GM12878 (cell line): ENCODE measurements around the gene PLA2G4C. TPM values are rescaled to one million over a fixed set of nuclear protein-coding genes. Genes with fewer than 3 reads are reported as not detected.

Experiments
- ATAC-seq: fragments of 200-7000 bp; cut with Tn5 transposase; 3 replicates; pipeline ENCODE4 v1.9.1; 2020; ENCODE audit warnings: mild to moderate bottlenecking, moderate library complexity
- BruUV-seq: library from RNA; stranded (reverse); fragments of 400-500 nt; replicated peaks from 2 replicates; lab custom pipeline; 2021; lab: Mats Ljungman, UMichigan
- CTCF ChIA-PET: fragments of 300-600 bp; sonication (Branson Sonifier 250); formaldehyde crosslinking; extraction: SDS; loops from one replicate; lab custom pipeline; 2021; ENCODE audit warnings: inconsistent platforms; lab: Yijun Ruan, JAX
- POLR2A ChIA-PET: fragments of 350-600 bp; formaldehyde crosslinking; extraction: SDS; loops from one replicate; lab custom pipeline; 2021; ENCODE audit warnings: inconsistent platforms; lab: Charles Lee
- RAD21 ChIA-PET: fragments of 300-600 bp; sonication (Branson Sonifier 250); formaldehyde crosslinking; loops from one replicate; lab custom pipeline; 2023; ENCODE audit warnings: antibody characterized with exemption; ENCODE audit not compliant: unreplicated experiment; lab: Charles Lee
- SMC1A ChIA-PET: fragments of 300-600 bp; sonication (Branson Sonifier 250); formaldehyde crosslinking; loops from one replicate; lab custom pipeline; 2023; ENCODE audit not compliant: unreplicated experiment, uncharacterized antibody; lab: Charles Lee
- DNase-seq: peaks from one replicate; pipeline ENCODE4 v3.0.0-alpha.2; 2011; ENCODE audit warnings: low read depth, low spot score
- FAIRE-seq: peaks from 3 replicates; lab custom pipeline; 2011; peaks lifted over from hg19 to GRCh38; lab: Jason Lieb, UNC
- H2AFZ ChIP-seq: 2 replicates; pipeline ENCODE4 v1.6.0; 2011; ENCODE audit warnings: low read depth, low read length, control low read depth; ENCODE audit not compliant: control insufficient read depth
- H3K27ac ChIP-seq: 2 replicates; pipeline ENCODE4 v1.5.1; 2011; ENCODE audit warnings: control low read depth; ENCODE audit not compliant: control insufficient read depth, insufficient read depth
- H3K27me3 ChIP-seq, 2 experiments: replicated peaks in 1 of 2; 2 replicates each; pipeline versions ENCODE4 v1.6.0 to v1.6.1; 2011; ENCODE audit warnings: low read length in 1 of 2; ENCODE audit not compliant: control insufficient read depth in 2 of 2, insufficient read depth in 2 of 2
- H3K36me3 ChIP-seq, 2 experiments: 2 replicates each; pipeline ENCODE4 v1.5.1; 2011; ENCODE audit warnings: low read length in 1 of 2; ENCODE audit not compliant: control insufficient read depth in 2 of 2, insufficient read depth in 2 of 2
- H3K4me1 ChIP-seq: 2 replicates; pipeline ENCODE4 v1.6.1; 2011; ENCODE audit warnings: mild to moderate bottlenecking, low read length, moderate library complexity, mixed read lengths; ENCODE audit not compliant: control insufficient read depth, insufficient read depth
- H3K4me2 ChIP-seq: 2 replicates; pipeline ENCODE4 v1.6.0; 2011; ENCODE audit warnings: control low read depth; ENCODE audit not compliant: control insufficient read depth, insufficient read depth
- H3K4me3 ChIP-seq: fragments of 200-600 bp; sonication (generic); 2 replicates; pipeline ENCODE4 v1.5.1; 2016
- H3K79me2 ChIP-seq: 2 replicates; pipeline ENCODE4 v1.6.0; 2011; ENCODE audit warnings: low read length; ENCODE audit not compliant: control insufficient read depth, insufficient read depth
- H3K9ac ChIP-seq: 2 replicates; pipeline ENCODE4 v1.8.0; 2011; ENCODE audit warnings: low read length, control low read depth, mixed read lengths; ENCODE audit not compliant: control insufficient read depth, insufficient read depth
- H3K9me3 ChIP-seq: replicated peaks from 3 replicates; pipeline ENCODE4 v1.5.1; 2011; ENCODE audit warnings: mild to moderate bottlenecking, low read length; ENCODE audit not compliant: control insufficient read depth, insufficient read depth
- H4K20me1 ChIP-seq: 2 replicates; pipeline ENCODE4 v1.6.0; 2011; ENCODE audit not compliant: control insufficient read depth, insufficient read depth
- CEBPB ChIP-seq, 2 experiments: fragments of 150-350 bp in 1 of 2; IDR thresholded peaks; 2 replicates each; pipeline ENCODE4 v1.6.1; 2012 to 2014; ENCODE audit warnings: low read depth in 2 of 2, low read length in 2 of 2, borderline replicate concordance in 1 of 2, inconsistent platforms in 1 of 2
- CREM ChIP-seq: IDR thresholded peaks from 2 replicates; pipeline ENCODE4 v1.6.1; 2014; ENCODE audit warnings: antibody characterized with exemption, low read depth
- ELK1 ChIP-seq: IDR thresholded peaks from 2 replicates; pipeline ENCODE4 v1.6.1; 2012; ENCODE audit warnings: low read depth, low read length, improper control_type of control experiment
- EZH2 ChIP-seq: IDR thresholded peaks from 2 replicates; pipeline ENCODE4 v1.6.1; 2012; ENCODE audit warnings: low read depth, mild to moderate bottlenecking, control low read depth, inconsistent platforms, low read length, borderline replicate concordance; ENCODE audit not compliant: control insufficient read depth
- MXI1 ChIP-seq: fragments of 150-350 bp; IDR thresholded peaks from 2 replicates; pipeline ENCODE4 v1.6.1; 2011; ENCODE audit warnings: low read depth, mild to moderate bottlenecking, inconsistent platforms, low read length, improper control_type of control experiment
- MYC ChIP-seq: IDR thresholded peaks from 2 replicates; pipeline ENCODE4 v1.6.1; 2011; ENCODE audit warnings: mild to moderate bottlenecking, low read length, moderate library complexity, inconsistent platforms; ENCODE audit not compliant: insufficient read depth, insufficient replicate concordance, insufficient read length, severe bottlenecking
- PAX5 ChIP-seq: IDR thresholded peaks from 2 replicates; pipeline ENCODE4 v1.6.1; 2011; ENCODE audit warnings: low read depth, low read length, borderline replicate concordance
- POLR2AphosphoS5 ChIP-seq: IDR thresholded peaks from 2 replicates; pipeline ENCODE4 v1.6.1; 2011; ENCODE audit warnings: mild to moderate bottlenecking, low read length, inconsistent platforms
- POU2F2 ChIP-seq: IDR thresholded peaks from 3 replicates; pipeline ENCODE4 v1.6.1; 2011; ENCODE audit warnings: low read depth, mild to moderate bottlenecking, low read length, borderline replicate concordance
- SMC3 ChIP-seq: IDR thresholded peaks from 2 replicates; pipeline ENCODE4 v1.6.1; 2011; ENCODE audit warnings: low read length, improper control_type of control experiment, borderline replicate concordance
- SREBF2 ChIP-seq: IDR thresholded peaks from 2 replicates; pipeline ENCODE4 v1.6.1; 2012; ENCODE audit warnings: mild to moderate bottlenecking, low read length
- TCF3 ChIP-seq: IDR thresholded peaks from 2 replicates; pipeline ENCODE4 v1.6.1; 2012; ENCODE audit warnings: low read depth, mild to moderate bottlenecking, low read length, borderline replicate concordance; ENCODE audit not compliant: insufficient read depth
- USF1 ChIP-seq: IDR thresholded peaks from 2 replicates; pipeline ENCODE4 v1.6.1; 2011; ENCODE audit warnings: borderline replicate concordance, low read depth, mild to moderate bottlenecking, moderate library complexity, mixed read lengths, low read length; ENCODE audit not compliant: insufficient read depth; ENCODE audit errors: extremely low read length
- YBX1 ChIP-seq: fragments of 450-650 bp; IDR thresholded peaks from 2 replicates; pipeline ENCODE4 v1.6.1; 2016; ENCODE audit warnings: antibody characterized with exemption
- ZBTB4 ChIP-seq: fragments of 450-650 bp; formaldehyde crosslinking; IDR thresholded peaks from 2 replicates; pipeline ENCODE4 v1.4.0; 2022; ENCODE audit warnings: mild to moderate bottlenecking, moderate library complexity
- WGBS: methylation state at CpG from one replicate; pipeline ENCODE4 v1.1.6; 2016; ENCODE audit warnings: low lambda C conversion rate; ENCODE audit not compliant: insufficient replicate concordance, insufficient coverage; ENCODE audit errors: missing lambda C conversion rate; 5-methylcytosine and 5-hydroxymethylcytosine counted together
- in situ Hi-C: fragments of 300-500 bp; cut with MboI; formaldehyde crosslinking; loops from 9 replicates; pipeline ENCODE4 v1.14.3; 2018; ENCODE audit warnings: mixed read lengths
- intact Hi-C: fragments of 100-400 bp; cut with micrococcal nuclease; formaldehyde crosslinking; loops from one replicate; pipeline ENCODE4 v1.14.2; 2022; ENCODE audit not compliant: unreplicated experiment
- polyA plus RNA-seq, 11 experiments: library from polyadenylated mRNA; depleted of rRNA in 4 of 11; unstranded in 6 of 11; stranded (reverse) in 5 of 11; fragments of >200 nt; fragmentation: Nextera tagmentation in 4 of 11; fragmentation: Illumina TruSeq in 1 of 11; extraction: Ambion mirVana in 4 of 11; extraction: Trizol in 1 of 11; gene quantifications; 1 replicate in 1 of 11; 2 replicates in 10 of 11; pipeline versions ENCODE4 v1.2.1 to v1.2.3, GENCODE V29; 2011 to 2016; ENCODE audit warnings: inconsistent platforms in 2 of 11, missing spikeins in 2 of 11, low read depth in 1 of 11
- total RNA-seq, 4 experiments: library from RNA; depleted of rRNA in 3 of 4; stranded (reverse); fragments of >200 nt in 3 of 4; fragmentation: Illumina TruSeq in 1 of 4; extraction: Trizol in 1 of 4; gene quantifications; 2 replicates each; pipeline versions ENCODE4 v1.2.1 to v1.2.3, GENCODE V29; 2013 to 2021

PLA2G4C gene
- total and polyA plus RNA-seq, 10 of the 15 experiments (the other 5 are each of a cell fraction or from before 2014, with no cell fraction given) = 0.53 to 3.6 (median 1.1) TPM

DNA sequence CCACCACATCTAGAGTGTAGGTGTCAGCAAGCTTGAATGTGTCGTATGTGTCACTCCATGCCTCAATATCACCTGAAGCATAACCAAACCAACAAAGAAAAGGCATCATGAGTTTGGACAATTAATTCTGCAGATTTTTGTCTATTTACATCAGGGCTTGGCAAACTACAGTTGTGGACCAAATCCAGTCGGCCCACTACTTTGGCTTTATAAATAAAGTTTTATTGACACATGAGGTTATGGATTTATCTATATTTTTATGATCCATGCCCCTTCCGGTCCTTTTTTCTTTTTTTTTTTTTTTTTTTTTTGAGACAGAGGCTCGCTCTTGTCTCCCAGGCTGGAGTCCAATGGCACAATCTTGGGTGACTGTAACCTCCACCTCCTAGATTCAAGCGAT is 57.5 kb downstream of the PLA2G4C start:
- Histone ChIP-seq H3K9ac (no peak overlapping the region), H3K4me3 (no peak overlapping the region), H3K9me3 (no peaks in the 10 kb centered on the region; the same call in 2 of the 3 replicates), H3K79me2 (no peaks in the 10 kb centered on the region), H3K36me3 (no peaks in the 10 kb centered on the region), H3K27ac (no peak overlapping the region), H2AFZ (no peak overlapping the region), H4K20me1 (no peaks in the 10 kb centered on the region), H3K4me1 (no peaks in the 10 kb centered on the region), H3K27me3 (no peaks in the 10 kb centered on the region), H3K4me2 (no peak overlapping the region)
- in situ Hi-C loops = no loop called here
- no TSS peak for BruUV-seq
- ChIA-PET RAD21 (no interaction called here), SMC1A (no interaction called here), POLR2A (interaction anchor here (0.9 kb wide), 1 partner anchor 211 kb away, joined by 6 read pairs; no protein-coding TSS in a partner anchor), CTCF (no interaction called here)
- intact Hi-C loops = no loop called here
- FAIRE-seq (no peak), DNase-seq (no peak), ATAC-seq (no peak)
- WGBS = 30% methylated on average over 4 of the region's 5 CpGs
- TF ChIP-seq MYC (no peak), EZH2 (no peak), SMC3 (no peak), CEBPB (IDR thresholded peaks at IDR 0.05; ENCODE audit: borderline replicate concordance in 1 of 2, low read depth in 2 of 2, low read length in 2 of 2) (no peak), CREM (no peak), POLR2AphosphoS5 (no peak), USF1 (no peak), SREBF2 (no peak), TCF3 (no peak), POU2F2 (no peak), YBX1 (no peak), ELK1 (no peak), MXI1 (no peak), PAX5 (no peak), ZBTB4 (no peak)
